Brain microvascular endothelial cell (primary cell): ENCODE data around the gene SLC6A7.

Source experiments
- DNase-seq: peaks from one replicate; pipeline ENCODE4 v3.0.0-alpha.2; 2020
- H3K27ac ChIP-seq: fragments of 250-450 bp; sonication (Bioruptor Pico); 2 replicates; pipeline ENCODE4 v1.5.1; 2020; ENCODE audit warnings: mild to moderate bottlenecking, moderate library complexity
- H3K27me3 ChIP-seq: fragments of 250-450 bp; sonication (Bioruptor Pico); replicated peaks from 2 replicates; pipeline ENCODE4 v1.5.1; 2020; ENCODE audit warnings: mild to moderate bottlenecking
- H3K36me3 ChIP-seq: fragments of 250-450 bp; sonication (Bioruptor Pico); replicated peaks from 2 replicates; pipeline ENCODE4 v1.5.1; 2020; ENCODE audit warnings: mild to moderate bottlenecking
- H3K4me3 ChIP-seq: 2 replicates; pipeline ENCODE4 v1.5.1; 2011; ENCODE audit warnings: low read depth, mild to moderate bottlenecking, control low read depth, low read length, moderate library complexity
- in situ Hi-C: cut with HindIII; loops from 2 replicates; pipeline ENCODE4 v1.10.0; 2017; ENCODE audit warnings: low sequenced_read_pairs, low pct_ligation_motif_present
- TF ChIP-seq, protein P1 (sequence below): IDR thresholded peaks from 2 replicates; pipeline ENCODE4 v1.5.1; 2011; ENCODE audit warnings: low read depth, mild to moderate bottlenecking, moderate library complexity, low read length, control low read depth, inconsistent platforms; ENCODE audit errors: missing control alignments

SLC6A7 gene

DNA sequence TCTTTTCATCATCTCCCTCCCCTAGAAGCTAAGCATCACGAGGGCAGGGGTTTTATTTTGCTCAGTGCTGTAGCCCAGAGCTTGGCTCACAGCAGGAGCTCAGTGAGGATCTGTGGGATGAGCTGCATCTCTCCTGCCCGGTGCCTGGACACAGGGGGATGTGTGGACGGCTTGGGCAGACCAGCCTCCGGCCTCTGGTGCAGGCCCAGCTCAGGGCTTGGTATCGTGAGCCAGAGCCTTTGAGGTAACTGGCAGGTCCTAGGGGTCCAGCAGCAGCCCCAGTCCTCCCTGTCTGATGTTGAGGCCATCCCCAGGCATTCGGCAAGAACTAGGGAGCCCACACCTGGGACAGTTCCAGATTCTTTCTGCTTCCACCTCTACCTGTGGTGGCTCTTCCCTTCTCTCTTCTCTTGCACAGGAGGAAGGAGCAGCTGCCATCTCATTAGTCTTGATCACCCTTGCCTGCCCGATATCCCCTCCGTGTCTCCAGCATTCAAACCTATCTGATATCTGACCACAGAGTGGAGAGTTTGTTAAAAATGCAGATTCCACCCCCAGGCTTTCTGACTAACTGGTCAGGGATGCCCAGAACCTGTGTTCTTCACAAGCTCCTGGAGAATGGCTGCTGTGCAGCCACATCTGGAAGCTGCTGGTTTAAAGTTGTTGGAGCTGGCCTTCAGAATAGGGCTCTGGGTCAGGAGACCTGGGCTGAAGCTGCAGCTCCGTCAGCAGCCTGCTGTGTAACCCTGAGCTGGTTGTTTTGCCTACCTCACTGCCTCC is 7.9 kb upstream of the SLC6A7 start:
- Histone ChIP-seq H3K36me3 (no peaks in the 10 kb centered on the region), H3K27ac (no peak overlapping the region), H3K27me3 (no peaks in the 10 kb centered on the region), H3K4me3 (no peak overlapping the region)
- in situ Hi-C loops, result no loop called here
- no peak for DNase-seq
- TF ChIP-seq, protein P1, sequence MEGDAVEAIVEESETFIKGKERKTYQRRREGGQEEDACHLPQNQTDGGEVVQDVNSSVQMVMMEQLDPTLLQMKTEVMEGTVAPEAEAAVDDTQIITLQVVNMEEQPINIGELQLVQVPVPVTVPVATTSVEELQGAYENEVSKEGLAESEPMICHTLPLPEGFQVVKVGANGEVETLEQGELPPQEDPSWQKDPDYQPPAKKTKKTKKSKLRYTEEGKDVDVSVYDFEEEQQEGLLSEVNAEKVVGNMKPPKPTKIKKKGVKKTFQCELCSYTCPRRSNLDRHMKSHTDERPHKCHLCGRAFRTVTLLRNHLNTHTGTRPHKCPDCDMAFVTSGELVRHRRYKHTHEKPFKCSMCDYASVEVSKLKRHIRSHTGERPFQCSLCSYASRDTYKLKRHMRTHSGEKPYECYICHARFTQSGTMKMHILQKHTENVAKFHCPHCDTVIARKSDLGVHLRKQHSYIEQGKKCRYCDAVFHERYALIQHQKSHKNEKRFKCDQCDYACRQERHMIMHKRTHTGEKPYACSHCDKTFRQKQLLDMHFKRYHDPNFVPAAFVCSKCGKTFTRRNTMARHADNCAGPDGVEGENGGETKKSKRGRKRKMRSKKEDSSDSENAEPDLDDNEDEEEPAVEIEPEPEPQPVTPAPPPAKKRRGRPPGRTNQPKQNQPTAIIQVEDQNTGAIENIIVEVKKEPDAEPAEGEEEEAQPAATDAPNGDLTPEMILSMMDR, result no peak

DNA sequence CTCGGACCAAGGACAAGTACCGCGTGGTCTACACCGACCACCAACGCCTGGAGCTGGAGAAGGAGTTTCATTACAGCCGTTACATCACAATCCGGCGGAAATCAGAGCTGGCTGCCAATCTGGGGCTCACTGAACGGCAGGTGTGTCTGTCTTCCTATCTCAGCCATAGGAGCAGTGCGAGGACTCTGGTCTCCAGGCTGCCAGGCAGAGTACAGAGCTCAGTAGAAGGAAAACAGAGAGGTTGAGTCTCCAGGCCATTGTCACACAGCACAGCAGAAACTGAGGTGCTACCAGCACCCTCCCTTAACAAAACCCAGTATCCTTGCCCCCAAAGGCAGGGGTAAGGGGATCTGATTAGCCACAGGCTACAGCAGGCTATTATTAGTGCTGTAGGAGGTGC is 7.1 kb upstream of the SLC6A7 start:
- in situ Hi-C loops, result no loop called here

DNA sequence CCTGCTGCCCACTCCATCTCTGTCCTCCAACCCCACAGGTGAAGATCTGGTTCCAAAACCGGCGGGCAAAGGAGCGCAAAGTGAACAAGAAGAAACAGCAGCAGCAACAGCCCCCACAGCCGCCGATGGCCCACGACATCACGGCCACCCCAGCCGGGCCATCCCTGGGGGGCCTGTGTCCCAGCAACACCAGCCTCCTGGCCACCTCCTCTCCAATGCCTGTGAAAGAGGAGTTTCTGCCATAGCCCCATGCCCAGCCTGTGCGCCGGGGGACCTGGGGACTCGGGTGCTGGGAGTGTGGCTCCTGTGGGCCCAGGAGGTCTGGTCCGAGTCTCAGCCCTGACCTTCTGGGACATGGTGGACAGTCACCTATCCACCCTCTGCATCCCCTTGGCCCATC is 6.4 kb upstream of the SLC6A7 start:
- Histone ChIP-seq H3K4me3 (no peak overlapping the region), H3K27me3 (peaks cover 5% of the 10 kb centered on the region), H3K27ac (no peak overlapping the region), H3K36me3 (no peaks in the 10 kb centered on the region)
- no peak for DNase-seq
- in situ Hi-C loops, result no loop called here
- TF ChIP-seq, protein P1, result no peak

More for the DNA sequence above, 7.1 kb upstream of the SLC6A7 start:
- Histone ChIP-seq H3K36me3 (no peaks in the 10 kb centered on the region), H3K4me3 (no peak overlapping the region), H3K27ac (no peak overlapping the region), H3K27me3 (no peaks in the 10 kb centered on the region)
- DNase-seq, result no peak
- TF ChIP-seq, protein P1, result no peak

DNA sequence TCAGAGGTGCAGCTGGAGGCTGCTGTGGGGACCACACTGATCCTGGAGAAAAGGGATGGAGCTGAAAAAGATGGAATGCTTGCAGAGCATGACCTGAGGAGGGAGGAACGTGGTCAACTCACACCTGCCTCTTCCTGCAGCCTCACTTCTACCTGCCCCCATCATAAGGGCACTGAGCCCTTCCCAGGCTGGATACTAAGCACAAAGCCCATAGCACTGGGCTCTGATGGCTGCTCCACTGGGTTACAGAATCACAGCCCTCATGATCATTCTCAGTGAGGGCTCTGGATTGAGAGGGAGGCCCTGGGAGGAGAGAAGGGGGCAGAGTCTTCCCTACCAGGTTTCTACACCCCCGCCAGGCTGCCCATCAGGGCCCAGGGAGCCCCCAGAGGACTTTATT is 5.9 kb upstream of the SLC6A7 start:
- TF ChIP-seq, protein P1, result no peak
- Histone ChIP-seq H3K27me3 (peaks cover 6% of the 10 kb centered on the region), H3K27ac (no peak overlapping the region), H3K36me3 (no peaks in the 10 kb centered on the region), H3K4me3 (no peak overlapping the region)
- in situ Hi-C loops, result no loop called here
- DNase-seq, result no peak

DNA sequence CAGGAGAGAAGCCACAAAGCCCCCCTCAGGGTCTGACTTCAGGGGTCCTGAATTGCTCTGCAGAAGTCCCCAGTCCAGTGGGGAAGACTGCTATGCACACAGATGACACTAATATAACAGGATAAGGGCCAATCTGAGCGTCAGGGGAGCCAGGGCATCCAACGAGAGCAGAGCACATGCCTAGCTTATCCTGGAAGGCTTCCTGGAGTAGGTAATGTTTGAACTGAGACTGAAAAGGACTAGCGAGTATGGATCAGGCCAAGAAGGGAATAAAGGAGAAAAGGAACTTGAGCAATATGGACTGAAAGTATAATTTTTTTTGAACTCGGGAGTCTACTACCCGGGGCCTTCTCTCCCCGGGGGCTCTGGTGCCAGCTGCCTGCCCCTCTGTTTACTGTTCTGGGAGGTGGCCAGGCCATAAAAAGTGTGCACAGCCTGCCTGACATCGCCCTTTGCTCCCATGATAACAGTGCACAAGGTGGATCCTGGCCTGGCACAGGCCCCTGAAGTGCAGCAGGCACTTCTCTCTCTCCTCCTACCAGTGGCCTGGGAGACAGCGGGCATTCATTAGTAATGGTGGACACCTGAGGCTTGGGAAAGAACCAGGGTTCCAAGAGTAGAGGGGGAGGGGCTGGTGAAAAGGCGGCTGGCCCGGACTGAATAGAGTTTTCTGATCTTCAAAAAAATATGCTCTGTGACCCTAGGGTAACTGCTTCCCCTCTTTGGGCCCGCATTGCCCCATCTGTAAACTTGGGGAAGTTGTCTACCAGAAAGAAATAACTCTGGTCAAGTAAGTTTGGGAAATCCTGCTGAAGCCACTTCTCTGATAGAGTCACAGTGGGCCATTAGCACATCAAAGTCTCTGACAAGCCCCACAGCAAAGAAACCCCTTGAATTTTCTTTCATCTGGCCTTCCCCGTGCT is 4.6 kb upstream of the SLC6A7 start:
- Histone ChIP-seq H3K27ac (no peak overlapping the region), H3K27me3 (peaks cover 19% of the 10 kb centered on the region), H3K4me3 (no peak overlapping the region), H3K36me3 (no peaks in the 10 kb centered on the region)
- DNase-seq, result no peak
- TF ChIP-seq, protein P1, result no peak
- in situ Hi-C loops, result no loop called here
